Measurements from ENCODE around the gene TNNT2.

- TF ChIP-seq ZNF292 (CRISPR knock-in tag; IDR thresholded peaks at IDR 0.05; ENCODE audit: borderline replicate concordance, low read depth) = no peak
- TF ChIP-seq POLR2AphosphoS5 (IDR thresholded peaks at IDR 0.05; ENCODE audit: low read depth, low read length) = no peak
- TF ChIP-seq ELF4 (CRISPR knock-in tag; IDR thresholded peaks at IDR 0.05; ENCODE audit: borderline replicate concordance) = no peak
- no peak for TF ChIP-seq CTCF (CRISPR knock-in tag; IDR thresholded peaks at IDR 0.05)
- no peak for TF ChIP-seq FOXO1 (CRISPR knock-in tag; IDR thresholded peaks at IDR 0.05)
- TF ChIP-seq STAT6 (CRISPR knock-in tag; IDR thresholded peaks at IDR 0.05; ENCODE audit: borderline replicate concordance) = no peak
- no peak for TF ChIP-seq PBX3 (CRISPR knock-in tag; IDR thresholded peaks at IDR 0.05; ENCODE audit: borderline replicate concordance)
- TF ChIP-seq RAD21 (CRISPR knock-in tag; IDR thresholded peaks at IDR 0.05) = no peak
- no peak for TF ChIP-seq AKAP8 (CRISPR knock-in tag; IDR thresholded peaks at IDR 0.05)
- TF ChIP-seq CREB1 (IDR thresholded peaks at IDR 0.05) = no peak
- no peak for TF ChIP-seq CREB1 (CRISPR knock-in tag; IDR thresholded peaks at IDR 0.05)
- TF ChIP-seq TARDBP (CRISPR knock-in tag; IDR thresholded peaks at IDR 0.05) = no peak
- no peak for TF ChIP-seq SMARCE1 (IDR thresholded peaks at IDR 0.05; ENCODE audit: borderline replicate concordance)
Observed at GRCh38 chr1:201420608-201421002, 43.1 kb upstream of the TNNT2 start.
